ENCODE data around the gene PBX3. TPM values are rescaled to one million over a fixed set of nuclear protein-coding genes. Genes with fewer than 3 reads are reported as not detected.

Gene PBX3
- total RNA-seq, 2 donors from 2014 or later = 21.4 to 40.2 TPM

GRCh38 chr9:125889112-125889475, 141.9 kb downstream of the PBX3 start:
- Mint-ChIP-seq H3K9me3 (no peaks in the 10 kb centered on the region), H3K27me3 (peaks cover 10 to 11% of the 10 kb centered on the region in 2 donors), H3K4me1 (ENCODE audit: low read depth in 2 of 2) (peaks cover 8 to 10% of the 10 kb centered on the region in 2 donors), H3K4me3 (peak overlapping the region; percentile 85), H3K36me3 (no peaks in the 10 kb centered on the region), H3K27ac (no peak overlapping the region)
- DNase-seq (ENCODE audit: low spot score) = no peak
- ATAC-seq = peak in 1 of 2 donors; percentile 44

GRCh38 chr9:125889476-125890419, 142.6 kb downstream of the PBX3 start:
- peaks cover 10 to 11% of the 10 kb centered on the region in 2 donors for H3K27me3 Mint-ChIP-seq

GRCh38 chr9:125890826-125891225, 143.7 kb downstream of the PBX3 start:
- H3K27ac Mint-ChIP-seq = no peak overlapping the region
- DNase-seq (ENCODE audit: low spot score) = no peak
- no peaks in the 10 kb centered on the region for H3K9me3 Mint-ChIP-seq
- peaks cover 8 to 10% of the 10 kb centered on the region in 2 donors for H3K4me1 Mint-ChIP-seq (ENCODE audit: low read depth in 2 of 2)
- no peaks in the 10 kb centered on the region for H3K36me3 Mint-ChIP-seq
- no peak overlapping the region for H3K4me3 Mint-ChIP-seq
- ATAC-seq = no peak
- peaks cover 10 to 11% of the 10 kb centered on the region in 2 donors for H3K27me3 Mint-ChIP-seq

More at GRCh38 chr9:125889476-125890419, 142.6 kb downstream of the PBX3 start:
- no peaks in the 10 kb centered on the region for H3K36me3 Mint-ChIP-seq
- DNase-seq (ENCODE audit: low spot score) (no peak), ATAC-seq (peak; percentile 82 to 89)
- H3K27ac Mint-ChIP-seq = no peak overlapping the region
- peaks cover 8 to 10% of the 10 kb centered on the region in 2 donors for H3K4me1 Mint-ChIP-seq (ENCODE audit: low read depth in 2 of 2)
- peak overlapping the region; percentile 85 for H3K4me3 Mint-ChIP-seq
- H3K9me3 Mint-ChIP-seq = no peaks in the 10 kb centered on the region

GRCh38 chr9:125893277-125893676, 146.1 kb downstream of the PBX3 start:
- peaks cover 6 to 10% of the 10 kb centered on the region in 2 donors for H3K4me1 Mint-ChIP-seq (ENCODE audit: low read depth in 2 of 2)
- H3K36me3 Mint-ChIP-seq = no peaks in the 10 kb centered on the region
- no peaks in the 10 kb centered on the region for H3K9me3 Mint-ChIP-seq
- no peak overlapping the region for H3K4me3 Mint-ChIP-seq
- no peak overlapping the region for H3K27ac Mint-ChIP-seq
- ATAC-seq (no peak), DNase-seq (ENCODE audit: low spot score) (no peak)
- H3K27me3 Mint-ChIP-seq = peaks cover 3 to 5% of the 10 kb centered on the region in 2 donors

GRCh38 chr9:125894566-125894965, 147.4 kb downstream of the PBX3 start:
- Mint-ChIP-seq H3K4me3 (no peak overlapping the region), H3K27ac (no peak overlapping the region), H3K27me3 (no peaks in the 10 kb centered on the region), H3K36me3 (no peaks in the 10 kb centered on the region), H3K4me1 (ENCODE audit: low read depth in 2 of 2) (peaks cover 0 to under 1% of the 10 kb centered on the region in 2 donors), H3K9me3 (no peaks in the 10 kb centered on the region)
- no peak for DNase-seq (ENCODE audit: low spot score)
- ATAC-seq = no peak

- DNase-seq (ENCODE audit: low spot score) (no peak), ATAC-seq (no peak)
- no peak overlapping the region for H3K4me3 Mint-ChIP-seq
- H3K4me1 Mint-ChIP-seq (ENCODE audit: low read depth in 2 of 2) = peaks cover 0 to 4% of the 10 kb centered on the region in 2 donors
- no peaks in the 10 kb centered on the region for H3K9me3 Mint-ChIP-seq
- H3K36me3 Mint-ChIP-seq = no peaks in the 10 kb centered on the region
- no peak overlapping the region for H3K27ac Mint-ChIP-seq
- H3K27me3 Mint-ChIP-seq = no peaks in the 10 kb centered on the region
Measured at GRCh38 chr9:125896404-125896803, 149.2 kb downstream of the PBX3 start.

- Mint-ChIP-seq H3K4me1 (ENCODE audit: low read depth in 2 of 2) (peaks cover 0 to 4% of the 10 kb centered on the region in 2 donors), H3K36me3 (no peaks in the 10 kb centered on the region), H3K27ac (no peak overlapping the region), H3K4me3 (no peak overlapping the region), H3K9me3 (no peaks in the 10 kb centered on the region), H3K27me3 (no peaks in the 10 kb centered on the region)
- DNase-seq (ENCODE audit: low spot score) (no peak), ATAC-seq (no peak)
Measured at GRCh38 chr9:125896964-125897363, 149.8 kb downstream of the PBX3 start.

GRCh38 chr9:125897481-125897880, 150.3 kb downstream of the PBX3 start:
- Mint-ChIP-seq H3K36me3 (no peaks in the 10 kb centered on the region), H3K27me3 (no peaks in the 10 kb centered on the region), H3K9me3 (no peaks in the 10 kb centered on the region), H3K4me3 (no peak overlapping the region), H3K27ac (no peak overlapping the region), H3K4me1 (ENCODE audit: low read depth in 2 of 2) (peaks cover 0 to 4% of the 10 kb centered on the region in 2 donors)
- no peak for ATAC-seq
- DNase-seq (ENCODE audit: low spot score) = no peak

- H3K27ac Mint-ChIP-seq = no peak overlapping the region
- no peak for ATAC-seq
- no peaks in the 10 kb centered on the region for H3K27me3 Mint-ChIP-seq
- no peak for DNase-seq (ENCODE audit: low spot score)
- H3K9me3 Mint-ChIP-seq = no peaks in the 10 kb centered on the region
- H3K4me3 Mint-ChIP-seq = no peak overlapping the region
- peaks cover 4 to 7% of the 10 kb centered on the region in 2 donors for H3K4me1 Mint-ChIP-seq (ENCODE audit: low read depth in 2 of 2)
- no peaks in the 10 kb centered on the region for H3K36me3 Mint-ChIP-seq
Measured at GRCh38 chr9:125902214-125902613, 155.0 kb downstream of the PBX3 start.

GRCh38 chr9:125902831-125903512, 155.8 kb downstream of the PBX3 start:
- Mint-ChIP-seq H3K27ac (no peak overlapping the region), H3K4me3 (no peak overlapping the region), H3K36me3 (no peaks in the 10 kb centered on the region), H3K27me3 (no peaks in the 10 kb centered on the region), H3K9me3 (no peaks in the 10 kb centered on the region), H3K4me1 (ENCODE audit: low read depth in 2 of 2) (peaks cover 4 to 7% of the 10 kb centered on the region in 2 donors)
- DNase-seq (ENCODE audit: low spot score) (no peak), ATAC-seq (no peak)

GRCh38 chr9:125904155-125904851, 157.1 kb downstream of the PBX3 start:
- no peak overlapping the region for H3K4me3 Mint-ChIP-seq
- H3K9me3 Mint-ChIP-seq = no peaks in the 10 kb centered on the region
- ATAC-seq = no peak

GRCh38 chr9:125906144-125906543, 159.0 kb downstream of the PBX3 start:
- Mint-ChIP-seq H3K27me3 (no peaks in the 10 kb centered on the region), H3K4me1 (ENCODE audit: low read depth in 2 of 2) (peaks cover 0 to 7% of the 10 kb centered on the region in 2 donors), H3K9me3 (no peaks in the 10 kb centered on the region), H3K4me3 (no peak overlapping the region), H3K36me3 (no peaks in the 10 kb centered on the region), H3K27ac (no peak overlapping the region)
- DNase-seq (ENCODE audit: low spot score) = no peak
- ATAC-seq = no peak

More at GRCh38 chr9:125904155-125904851, 157.1 kb downstream of the PBX3 start:
- no peak for DNase-seq (ENCODE audit: low spot score)
- no peaks in the 10 kb centered on the region for H3K27me3 Mint-ChIP-seq
- no peaks in the 10 kb centered on the region for H3K36me3 Mint-ChIP-seq
- H3K27ac Mint-ChIP-seq = no peak overlapping the region
- H3K4me1 Mint-ChIP-seq (ENCODE audit: low read depth in 2 of 2) = peaks cover 4 to 7% of the 10 kb centered on the region in 2 donors

- no peak overlapping the region for H3K27ac Mint-ChIP-seq
- no peak overlapping the region for H3K4me3 Mint-ChIP-seq
- DNase-seq (ENCODE audit: low spot score) (no peak), ATAC-seq (no peak)
- H3K27me3 Mint-ChIP-seq = no peaks in the 10 kb centered on the region
- H3K36me3 Mint-ChIP-seq = no peaks in the 10 kb centered on the region
- no peaks in the 10 kb centered on the region for H3K9me3 Mint-ChIP-seq
- H3K4me1 Mint-ChIP-seq (ENCODE audit: low read depth in 2 of 2) = peaks cover 0 to 7% of the 10 kb centered on the region in 2 donors
Measured at GRCh38 chr9:125906893-125907292, 159.7 kb downstream of the PBX3 start.

Data from natural killer cell treated with Interleukin-12 subunit alpha and Interleukin-12 subunit beta and Interleukin-15 and Interleukin-18, amount 100 ng/mL, for 72 hours (primary cell).